ENCODE measurements around the gene PRKAG3.
"Not testable (repeated sequence)": the region's sequence is repeated elsewhere in the genome, so short reads cannot be mapped to it uniquely, and the experiment has no call there.

PRKAG3 gene

GRCh38 chr2:218780046-218780445, 51.6 kb downstream of the PRKAG3 start:
- FAIRE-seq, result no peak

GRCh38 chr2:218777276-218777990, 54.2 kb downstream of the PRKAG3 start:
- no peak for FAIRE-seq

- FAIRE-seq, result no peak
Measured at GRCh38 chr2:218776488-218776887, 55.1 kb downstream of the PRKAG3 start.

- FAIRE-seq, result no peak
Measured at GRCh38 chr2:218773881-218774280, 57.7 kb downstream of the PRKAG3 start.

- not testable (repeated sequence) for FAIRE-seq
Measured at GRCh38 chr2:218772759-218773158, 58.8 kb downstream of the PRKAG3 start.

Measured in TTC549 (cell line).